Measurements from ENCODE around the gene CCT8. TPM values are rescaled to one million over a fixed set of nuclear protein-coding genes. Genes with fewer than 3 reads are reported as not detected.

Gene CCT8
- total and polyA plus RNA-seq, 9 of the 15 experiments (the other 6 are each of a cell fraction or from before 2014, with no cell fraction given) = 451 to 1,153 (median 677) TPM

- TF ChIP-seq CHD7 (IDR thresholded peaks at IDR 0.05; ENCODE audit: low read depth, low read length) = no peak
- TF ChIP-seq CEBPZ (IDR thresholded peaks at IDR 0.05; ENCODE audit: borderline replicate concordance, low read depth, low read length) = peak; percentile 51; the same call in 1 of the 2 replicates
- TF ChIP-seq ZNF583 (CRISPR knock-in tag; IDR thresholded peaks at IDR 0.05) = no peak
- no peak for TF ChIP-seq KAT8 (IDR thresholded peaks at IDR 0.05; ENCODE audit: low read depth)
- peak; percentile 19; the same call in 1 of the 2 replicates for TF ChIP-seq ERF (CRISPR knock-in tag; IDR thresholded peaks at IDR 0.05)
- TF ChIP-seq THAP12 (CRISPR knock-in tag; IDR thresholded peaks at IDR 0.05) = peak; percentile 57; the same call in 1 of the 2 replicates
- TF ChIP-seq ZKSCAN3 (CRISPR knock-in tag; IDR thresholded peaks at IDR 0.05) = no peak
- TF ChIP-seq MAFF (IDR thresholded peaks at IDR 0.05; ENCODE audit: low read length) = no peak
Measured at GRCh38 chr21:29024474-29025327, 48.7 kb downstream of the CCT8 start, which contains the start of gene USP16 (continued).

All from K562 (cell line).